Retinal pigment epithelial cell (primary cell): ENCODE data around the gene TADA3.
A peak's percentile ranks its signal among the peaks of the same experiment; 100 is the strongest.

Experiments used
- DNase-seq: peaks from one replicate; pipeline ENCODE4 v3.0.0-alpha.2; 2010; ENCODE audit warnings: low read depth
- H3K4me3 ChIP-seq: 2 replicates; pipeline ENCODE4 v1.5.1; 2011; ENCODE audit warnings: mild to moderate bottlenecking, low read length, control low read depth, moderate library complexity
- TF ChIP-seq, protein P1 (sequence below): conservative IDR thresholded peaks from 2 replicates; pipeline ENCODE4 v1.5.1; 2011; ENCODE audit warnings: low read depth, low read length, control low read depth, inconsistent platforms

Gene TADA3

DNA sequence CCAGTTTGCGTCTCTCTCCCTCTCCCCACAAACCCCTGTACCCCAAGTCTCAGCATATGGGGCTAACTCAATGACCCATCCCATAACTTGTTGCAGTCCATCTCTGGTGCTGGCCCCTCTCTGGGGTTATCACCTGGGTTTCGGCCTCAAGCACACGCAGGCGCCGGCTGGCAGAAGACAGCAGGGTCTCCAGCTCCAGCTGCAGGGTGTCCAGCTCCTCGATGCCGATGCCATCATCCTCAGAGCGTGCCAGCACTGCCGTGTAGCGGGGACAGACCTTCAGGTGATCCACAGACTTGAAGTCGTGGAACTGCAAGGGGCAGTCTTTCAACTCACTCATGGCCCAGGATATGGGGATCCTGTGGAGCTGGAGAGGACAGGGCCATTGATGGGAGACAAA is 1.1 kb downstream of the TADA3 start:
- H3K4me3 ChIP-seq: no peak overlapping the region
- TF ChIP-seq, protein P1, sequence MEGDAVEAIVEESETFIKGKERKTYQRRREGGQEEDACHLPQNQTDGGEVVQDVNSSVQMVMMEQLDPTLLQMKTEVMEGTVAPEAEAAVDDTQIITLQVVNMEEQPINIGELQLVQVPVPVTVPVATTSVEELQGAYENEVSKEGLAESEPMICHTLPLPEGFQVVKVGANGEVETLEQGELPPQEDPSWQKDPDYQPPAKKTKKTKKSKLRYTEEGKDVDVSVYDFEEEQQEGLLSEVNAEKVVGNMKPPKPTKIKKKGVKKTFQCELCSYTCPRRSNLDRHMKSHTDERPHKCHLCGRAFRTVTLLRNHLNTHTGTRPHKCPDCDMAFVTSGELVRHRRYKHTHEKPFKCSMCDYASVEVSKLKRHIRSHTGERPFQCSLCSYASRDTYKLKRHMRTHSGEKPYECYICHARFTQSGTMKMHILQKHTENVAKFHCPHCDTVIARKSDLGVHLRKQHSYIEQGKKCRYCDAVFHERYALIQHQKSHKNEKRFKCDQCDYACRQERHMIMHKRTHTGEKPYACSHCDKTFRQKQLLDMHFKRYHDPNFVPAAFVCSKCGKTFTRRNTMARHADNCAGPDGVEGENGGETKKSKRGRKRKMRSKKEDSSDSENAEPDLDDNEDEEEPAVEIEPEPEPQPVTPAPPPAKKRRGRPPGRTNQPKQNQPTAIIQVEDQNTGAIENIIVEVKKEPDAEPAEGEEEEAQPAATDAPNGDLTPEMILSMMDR: no peak
- no peak for DNase-seq

DNA sequence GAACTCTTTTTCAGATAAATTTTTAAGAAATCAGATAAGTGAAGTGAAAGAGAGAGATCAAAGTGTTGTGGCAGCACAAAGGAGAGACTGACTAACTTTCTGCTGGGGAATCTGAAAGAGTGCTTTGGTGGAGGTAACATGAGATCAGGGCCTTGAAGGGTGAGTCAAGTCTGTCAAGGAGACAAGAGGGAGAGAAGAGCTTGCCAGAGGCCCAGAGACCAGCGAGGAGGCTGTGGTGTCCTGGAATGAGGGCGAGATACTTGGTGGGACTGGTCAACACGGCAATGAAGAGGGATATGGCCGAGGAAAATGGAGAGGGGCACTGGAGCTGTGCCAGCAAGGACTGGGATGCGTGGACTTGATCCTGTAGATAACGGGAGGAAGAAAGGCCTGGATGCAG is 4.6 kb downstream of the TADA3 start:
- TF ChIP-seq, protein P1: no peak
- no peak for DNase-seq
- H3K4me3 ChIP-seq: no peak overlapping the region

DNA sequence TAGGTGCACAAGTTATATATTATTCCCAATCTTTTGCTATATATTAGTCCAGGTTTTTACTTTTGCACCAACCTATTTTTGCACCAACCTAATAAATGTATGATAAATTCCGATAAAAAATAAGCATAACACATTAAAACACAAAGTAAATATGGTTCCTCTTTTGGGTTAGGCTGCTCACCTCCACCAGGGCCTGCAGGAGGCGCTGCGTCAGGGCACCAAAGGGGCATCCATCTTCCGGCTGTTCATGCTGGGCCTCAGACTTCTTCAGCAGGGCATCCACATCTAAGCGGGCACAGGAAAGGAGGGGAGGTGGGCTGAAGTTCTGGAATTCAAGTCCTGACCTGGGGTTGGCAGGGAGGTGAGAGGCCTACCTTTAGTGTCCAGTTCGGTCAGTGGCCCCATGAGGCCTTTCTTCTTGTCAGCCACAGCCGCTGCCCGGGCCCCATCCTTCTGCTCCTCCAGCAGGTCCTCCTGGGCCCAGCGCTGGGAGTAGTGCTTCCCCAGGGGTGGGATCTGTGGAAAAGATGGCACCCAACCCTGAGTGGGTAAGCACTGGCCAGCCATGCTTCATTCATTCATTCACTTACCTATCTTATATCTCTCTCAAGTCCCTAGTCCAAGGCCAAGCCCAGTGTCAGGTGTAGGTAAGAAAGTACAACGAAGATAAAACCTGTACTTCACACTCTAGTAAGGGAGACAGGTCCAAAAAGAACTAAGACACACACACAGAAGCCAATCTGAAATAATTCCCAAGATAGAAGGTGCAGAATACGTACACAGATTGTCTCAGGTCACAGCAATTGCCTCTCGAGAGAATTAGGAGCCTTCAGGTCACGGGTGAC is 5.2 kb downstream of the TADA3 start:
- H3K4me3 ChIP-seq: no peak overlapping the region
- no peak for DNase-seq
- TF ChIP-seq, protein P1: peak; percentile 61

DNA sequence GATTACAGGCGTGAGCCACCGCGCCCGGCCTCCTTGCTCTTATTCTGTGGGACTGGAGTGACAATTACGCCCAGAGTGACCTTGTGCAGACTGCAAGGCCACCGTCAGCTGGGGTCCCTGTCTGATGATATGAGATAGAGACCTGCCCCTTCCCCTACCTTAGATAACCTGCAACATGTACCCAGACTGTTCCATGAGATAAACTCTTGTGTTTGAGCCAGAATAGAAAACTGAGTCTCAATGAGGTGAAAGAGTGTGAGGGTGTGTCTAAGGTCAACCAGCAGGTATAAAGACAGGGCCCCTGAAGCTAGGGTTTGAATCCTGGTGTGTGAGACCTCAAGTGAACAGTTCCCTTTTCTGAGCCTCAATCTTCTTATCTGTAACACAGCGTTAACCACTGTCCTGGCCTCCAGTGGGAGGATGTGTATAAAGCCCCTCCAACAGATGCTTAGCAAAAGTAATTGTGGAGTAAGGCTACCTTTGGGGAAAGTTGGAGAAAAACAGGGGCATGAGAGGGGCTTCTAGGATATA is 6.0 kb downstream of the TADA3 start:
- TF ChIP-seq, protein P1: no peak
- H3K4me3 ChIP-seq: no peak overlapping the region
- DNase-seq: no peak

DNA sequence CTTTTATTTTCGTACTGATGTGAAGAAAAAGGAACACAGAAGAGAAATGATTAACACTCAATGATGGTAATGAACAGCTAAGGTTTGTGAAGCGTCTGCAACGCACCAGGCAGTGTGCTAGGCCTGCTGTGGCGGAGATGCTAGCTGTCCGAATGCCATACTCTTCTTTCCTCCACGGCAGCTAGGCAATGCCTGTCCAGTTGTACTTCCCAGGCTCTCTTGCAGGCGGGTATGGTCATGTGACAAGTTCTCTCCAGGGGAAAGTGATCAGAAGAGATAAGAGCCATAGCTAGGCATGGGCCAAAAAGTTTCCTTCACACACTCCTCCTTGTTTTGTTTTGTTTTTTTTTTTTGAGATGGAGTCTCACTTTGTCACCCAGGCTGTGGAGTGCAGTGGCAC is 6.7 kb downstream of the TADA3 start:
- TF ChIP-seq, protein P1: no peak
- H3K4me3 ChIP-seq: no peak overlapping the region
- no peak for DNase-seq

DNA sequence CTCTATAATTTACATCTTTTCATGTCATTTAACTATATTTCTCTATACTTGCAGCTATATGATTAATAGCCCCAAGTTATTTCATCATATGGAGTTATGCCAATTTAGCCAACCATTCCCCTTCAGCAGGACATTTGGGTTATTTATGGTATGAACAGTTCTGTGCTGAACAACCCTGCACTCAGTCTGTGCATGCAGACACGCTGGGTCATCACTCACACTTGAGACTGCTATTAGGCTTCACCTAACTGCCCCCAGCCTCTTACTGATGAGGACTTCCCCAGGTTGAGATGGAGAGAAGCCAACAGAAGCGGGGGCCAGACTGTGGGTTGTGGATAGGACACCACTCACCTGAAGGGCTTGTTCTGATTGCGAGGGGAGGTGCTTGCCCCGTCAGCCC is 7.3 kb downstream of the TADA3 start:
- no peak overlapping the region for H3K4me3 ChIP-seq
- DNase-seq: no peak
- TF ChIP-seq, protein P1: no peak

DNA sequence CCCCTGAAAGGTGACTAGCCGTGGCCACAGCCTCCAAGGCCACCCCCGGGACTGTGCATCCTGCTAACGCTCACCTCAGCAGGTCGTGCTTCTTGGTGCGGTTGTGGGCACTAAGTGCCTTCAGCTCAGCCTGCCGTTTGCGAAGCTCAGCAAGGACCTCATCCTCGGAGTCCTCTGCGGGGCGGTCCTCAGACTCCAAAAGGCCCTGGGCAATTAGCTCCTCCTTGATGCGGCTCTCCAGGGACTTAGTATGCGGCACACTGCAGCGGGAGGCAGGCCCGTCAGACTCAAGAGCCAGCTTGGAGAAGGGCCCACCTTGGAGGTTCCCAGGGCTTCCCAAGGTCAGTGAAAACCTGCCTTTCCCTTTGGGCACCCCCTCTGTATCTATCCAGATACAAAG is 8.3 kb downstream of the TADA3 start:
- TF ChIP-seq, protein P1: no peak
- no peak for DNase-seq
- H3K4me3 ChIP-seq: no peak overlapping the region
